Transverse colon (tissue), 4 donors: Measurements from ENCODE around the gene KCNJ6.

Experiments
- CTCF ChIP-seq, 5 experiments: fragments of 200-600 bp in 3 of 5; fragments of 450-650 bp in 2 of 5; sonication (generic) in 3 of 5; IDR thresholded peaks; 1 replicate in 2 of 5; 2 replicates in 3 of 5; pipeline ENCODE4 v1.5.1; 2016 to 2017; ENCODE audit warnings: antibody characterized with exemption in 5 of 5, inconsistent platforms in 3 of 5, mild to moderate bottlenecking in 2 of 5, moderate library complexity in 1 of 5
- EP300 ChIP-seq: sonication (generic); formaldehyde crosslinking; IDR thresholded peaks from one replicate; pipeline ENCODE4 v1.6.1; 2017; ENCODE audit warnings: antibody characterized with exemption, low read depth
- POLR2A ChIP-seq: fragments of 450-650 bp; IDR thresholded peaks from one replicate; pipeline ENCODE4 v1.6.1; 2016; ENCODE audit warnings: antibody characterized with exemption, mild to moderate bottlenecking, moderate library complexity
- POLR2AphosphoS5 ChIP-seq, 3 donors: sonication (generic); formaldehyde crosslinking; IDR thresholded peaks; one replicate each; pipeline ENCODE4 v1.6.1; 2016; ENCODE audit warnings: antibody characterized with exemption in 3 of 3

DNA sequence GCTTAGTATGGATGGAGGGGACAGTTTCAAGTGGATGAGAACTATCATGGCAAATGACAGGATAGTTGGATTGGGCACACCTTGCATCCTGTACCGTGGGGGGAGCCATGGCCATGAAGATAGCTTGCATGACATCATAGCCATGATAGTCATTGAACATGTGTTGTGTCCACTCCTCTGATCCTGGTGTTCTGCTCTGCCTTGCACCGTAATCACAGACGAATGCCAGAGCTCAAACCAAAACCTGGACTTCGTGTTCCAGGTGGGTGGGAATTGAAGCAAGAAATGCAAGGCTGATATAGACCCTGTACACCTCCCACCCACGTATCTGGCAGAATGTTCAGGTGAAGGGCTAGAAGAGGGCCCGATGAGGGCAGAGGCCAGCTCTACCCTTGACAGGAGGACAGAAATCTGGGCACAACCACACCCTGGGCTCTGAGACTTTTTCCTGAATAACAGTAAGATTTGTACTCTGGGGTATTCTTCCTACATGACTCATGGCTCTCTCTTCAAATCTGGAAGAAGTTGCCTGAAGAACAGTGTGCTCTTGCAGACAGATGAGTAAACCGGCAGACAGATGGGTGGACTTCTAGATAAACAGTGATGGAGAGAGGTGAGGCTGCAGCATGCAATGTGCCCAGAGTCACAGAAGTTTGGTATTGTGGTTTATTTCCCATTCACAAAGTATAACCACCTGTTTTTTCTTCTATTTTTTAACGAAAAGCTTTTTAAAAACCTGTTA lies 45.0 kb downstream of the KCNJ6 start:
- no peak for TF ChIP-seq CTCF (IDR thresholded peaks at IDR 0.05)
- no peak for TF ChIP-seq POLR2AphosphoS5 (IDR thresholded peaks at IDR 0.05)
- TF ChIP-seq POLR2A = no peak
- no peak for TF ChIP-seq EP300
